OCI-LY3 (cell line): ENCODE measurements around the gene XXYLT1.

ENCODE experiments used
- H2AFZ ChIP-seq: fragments of 200-600, 300-600 bp; shearing (Covaris generic); 2 replicates; pipeline ENCODE4 v1.6.0; 2014; ENCODE audit warnings: antibody characterized with exemption, low read depth, low read length
- H3K27ac ChIP-seq: fragments of 200-600, 300-600 bp; sonication (generic); 2 replicates; pipeline ENCODE4 v1.5.1; 2014; ENCODE audit warnings: mild to moderate bottlenecking, low read length, moderate library complexity, mixed read lengths
- H3K27me3 ChIP-seq: fragments of 200-600, 300-600 bp; sonication (generic); 2 replicates; pipeline ENCODE4 v1.6.1; 2014; ENCODE audit warnings: low read depth, low read length, mixed read lengths
- H3K36me3 ChIP-seq: fragments of 200-600, 300-600 bp; sonication (generic); replicated peaks from 2 replicates; pipeline ENCODE3; 2014; ENCODE audit warnings: low read depth, low read length, mixed read lengths
- H3K4me1 ChIP-seq: fragments of 300-600, 200-600 bp; sonication (generic); 2 replicates; pipeline ENCODE4 v1.6.1; 2014; ENCODE audit warnings: low read length, mixed read lengths
- H3K4me2 ChIP-seq: fragments of 200-600, 300-600 bp; sonication (generic); 2 replicates; pipeline ENCODE4 v1.6.1; 2014; ENCODE audit warnings: low read length, mixed read lengths
- H3K4me3 ChIP-seq: fragments of 300-600, 200-600 bp; sonication (generic); 2 replicates; pipeline ENCODE4 v1.5.1; 2014; ENCODE audit warnings: antibody characterized with exemption, mild to moderate bottlenecking, low read length, moderate library complexity
- H3K79me2 ChIP-seq: fragments of 300-600, 200-600 bp; shearing (Covaris generic); 2 replicates; pipeline ENCODE4 v1.6.1; 2014; ENCODE audit warnings: mild to moderate bottlenecking, low read length, mixed read lengths
- H3K9ac ChIP-seq: fragments of 300-600, 200-600 bp; shearing (Covaris generic); 2 replicates; pipeline ENCODE4 v1.6.0; 2014; ENCODE audit warnings: mild to moderate bottlenecking, low read length, moderate library complexity
- H3K9me3 ChIP-seq: fragments of 200-600, 300-600 bp; shearing (Covaris generic); 2 replicates; pipeline ENCODE4 v1.6.1; 2014; ENCODE audit warnings: low read length, mixed read lengths; ENCODE audit not compliant: insufficient read depth
- H4K20me1 ChIP-seq: fragments of 200-600, 300-600 bp; sonication (generic); 2 replicates; pipeline ENCODE4 v1.6.1; 2016; ENCODE audit warnings: low read length, mixed read lengths; ENCODE audit not compliant: insufficient read depth
- CTCF ChIP-seq: fragments of 200-600, 300-600 bp; sonication (generic); IDR thresholded peaks from 2 replicates; pipeline ENCODE4 v1.5.1; 2014; ENCODE audit warnings: antibody characterized with exemption, low read length, low read depth
- EZH2phosphoT487 ChIP-seq: fragments of 200-600 bp; shearing (Covaris generic); IDR thresholded peaks from 2 replicates; pipeline ENCODE4 v1.6.1; 2018; ENCODE audit warnings: antibody characterized with exemption, mixed run types, low read depth

Gene XXYLT1

GRCh38 chr3:195131176-195131575 is 139.8 kb downstream of the XXYLT1 start:
- peaks cover 14% of the 10 kb centered on the region; the same call in 1 of the 2 replicates for H3K79me2 ChIP-seq
- no peaks in the 10 kb centered on the region for H4K20me1 ChIP-seq
- peaks cover 64% of the 10 kb centered on the region for H3K4me1 ChIP-seq
- H3K4me3 ChIP-seq = no peak overlapping the region
- peak overlapping the region; percentile 10; the same call in 1 of the 2 replicates for H3K9ac ChIP-seq
- TF ChIP-seq EZH2phosphoT487 = no peak
- TF ChIP-seq CTCF = no peak
- no peak overlapping the region for H2AFZ ChIP-seq
- H3K27ac ChIP-seq = peak overlapping the region; percentile 95; the same call in 1 of the 2 replicates
- H3K4me2 ChIP-seq = peak overlapping the region; percentile 88
- no peaks in the 10 kb centered on the region for H3K36me3 ChIP-seq
- H3K27me3 ChIP-seq = no peaks in the 10 kb centered on the region
- H3K9me3 ChIP-seq = no peaks in the 10 kb centered on the region

GRCh38 chr3:195129644-195130492 is 141.1 kb downstream of the XXYLT1 start:
- Histone ChIP-seq H3K27me3 (no peaks in the 10 kb centered on the region), H4K20me1 (no peaks in the 10 kb centered on the region), H3K27ac (peak overlapping the region; percentile 95), H2AFZ (no peak overlapping the region), H3K36me3 (no peaks in the 10 kb centered on the region), H3K4me3 (peak overlapping the region; percentile 73), H3K4me1 (peaks cover 64% of the 10 kb centered on the region), H3K9ac (peak overlapping the region; percentile 76), H3K9me3 (no peaks in the 10 kb centered on the region), H3K79me2 (peaks cover 14% of the 10 kb centered on the region; the same call in 1 of the 2 replicates), H3K4me2 (peak overlapping the region; percentile 88)
- TF ChIP-seq EZH2phosphoT487 = no peak
- TF ChIP-seq CTCF = no peak

GRCh38 chr3:195129072-195129643 is 141.8 kb downstream of the XXYLT1 start:
- H3K27ac ChIP-seq = peak overlapping the region; percentile 95
- H4K20me1 ChIP-seq = no peaks in the 10 kb centered on the region
- H3K36me3 ChIP-seq = no peaks in the 10 kb centered on the region
- no peaks in the 10 kb centered on the region for H3K27me3 ChIP-seq
- peak overlapping the region; percentile 73 for H3K4me3 ChIP-seq
- peak overlapping the region; percentile 75 for H3K9ac ChIP-seq
- TF ChIP-seq EZH2phosphoT487 = no peak
- no peak for TF ChIP-seq CTCF
- peaks cover 14% of the 10 kb centered on the region; the same call in 1 of the 2 replicates for H3K79me2 ChIP-seq
- peak overlapping the region; percentile 88 for H3K4me2 ChIP-seq
- peaks cover 64% of the 10 kb centered on the region for H3K4me1 ChIP-seq
- peak overlapping the region; percentile 32; the same call in 1 of the 2 replicates for H2AFZ ChIP-seq
- H3K9me3 ChIP-seq = no peaks in the 10 kb centered on the region
